ENCODE data around the gene MAFG. TPM values are rescaled to one million over a fixed set of nuclear protein-coding genes. Genes with fewer than 3 reads are reported as not detected.

The MAFG gene
- total and polyA plus RNA-seq, 8 donors: 2.3 to 30.4 (median 11.2) TPM

- Histone ChIP-seq H3K27ac (no peak overlapping the region), H3K4me1 (peaks cover 17 to 43% (median 34%) of the 10 kb centered on the region in 4 donors), H3K4me3 (no peak overlapping the region), H3K36me3 (peaks cover 0 to 8% (median 2%) of the 10 kb centered on the region in 4 donors), H3K27me3 (peaks cover 0 to 44% (median 6%) of the 10 kb centered on the region in 3 donors), H3K9me3 (no peaks in the 10 kb centered on the region)
- DNase-seq: no peak
- intact Hi-C loops (cut with DNase I; ENCODE audit: low total_unique reads): no loop called here
- no peak for TF ChIP-seq POLR2AphosphoS5 (IDR thresholded peaks at IDR 0.05)
- TF ChIP-seq EP300 (IDR thresholded peaks at IDR 0.05): no peak
- TF ChIP-seq CTCF (IDR thresholded peaks at IDR 0.05): no peak
- TF ChIP-seq POLR2A (IDR thresholded peaks at IDR 0.05): no peak
- 86 to 90% (median 88%) methylated on average over 5 to 14 of the region's 14 CpGs for WGBS, 5 donors
These were observed 5.7 kb upstream of the MAFG start for GRCh38 chr17:81933178-81933699.

- intact Hi-C loops (cut with DNase I; ENCODE audit: low total_unique reads): no loop called here
- Histone ChIP-seq H3K4me1 (peaks cover 22 to 40% (median 34%) of the 10 kb centered on the region in 4 donors), H3K27me3 (peaks cover 0 to 47% (median 6%) of the 10 kb centered on the region in 3 donors), H3K36me3 (peaks cover 0 to 8% (median 2%) of the 10 kb centered on the region in 4 donors), H3K4me3 (no peak overlapping the region), H3K27ac (no peak overlapping the region), H3K9me3 (no peaks in the 10 kb centered on the region)
- DNase-seq: no peak
- no peak for TF ChIP-seq CTCF (IDR thresholded peaks at IDR 0.05)
- 77 to 88% (median 87%) methylated on average over 9 of the region's 9 CpGs for WGBS, 5 donors
These were observed 4.9 kb upstream of the MAFG start for GRCh38 chr17:81932333-81932983.

GRCh38 chr17:81931557-81932332, 4.2 kb upstream of the MAFG start:
- Histone ChIP-seq H3K36me3 (peaks cover 0 to 8% (median 2%) of the 10 kb centered on the region in 4 donors), H3K9me3 (no peaks in the 10 kb centered on the region), H3K4me1 (peaks cover 16 to 36% (median 28%) of the 10 kb centered on the region in 4 donors), H3K27me3 (peaks cover 0 to 43% (median 6%) of the 10 kb centered on the region in 3 donors), H3K4me3 (no peak overlapping the region), H3K27ac (no peak overlapping the region)
- no peak for TF ChIP-seq POLR2AphosphoS5 (IDR thresholded peaks at IDR 0.05)
- no peak for TF ChIP-seq POLR2A (IDR thresholded peaks at IDR 0.05)
- no peak for TF ChIP-seq CTCF (IDR thresholded peaks at IDR 0.05)
- TF ChIP-seq EP300 (IDR thresholded peaks at IDR 0.05): no peak
- intact Hi-C loops (cut with DNase I; ENCODE audit: low total_unique reads): no loop called here
- DNase-seq: no peak
- WGBS, 5 donors: 29 to 36% (median 32%) methylated on average over 14 to 15 of the region's 15 CpGs; no CpG with 5 or more reads in 1 of the 5 donors

GRCh38 chr17:81931189-81931556, 3.6 kb upstream of the MAFG start:
- intact Hi-C loops (cut with DNase I; ENCODE audit: low total_unique reads): no loop called here

More at GRCh38 chr17:81931189-81931556, 3.6 kb upstream of the MAFG start:
- peaks cover 0 to 39% (median 6%) of the 10 kb centered on the region in 3 donors for H3K27me3 ChIP-seq
- WGBS, 5 donors: 57 to 70% (median 65%) methylated on average over 11 to 13 of the region's 13 CpGs
- H3K4me1 ChIP-seq: peaks cover 14 to 37% (median 25%) of the 10 kb centered on the region in 4 donors
- TF ChIP-seq POLR2A (IDR thresholded peaks at IDR 0.05) (no peak), EP300 (IDR thresholded peaks at IDR 0.05) (no peak), POLR2AphosphoS5 (IDR thresholded peaks at IDR 0.05) (no peak), CTCF (IDR thresholded peaks at IDR 0.05) (no peak)
- H3K27ac ChIP-seq: no peak overlapping the region
- H3K4me3 ChIP-seq: no peak overlapping the region
- peaks cover 0 to 8% (median 2%) of the 10 kb centered on the region in 4 donors for H3K36me3 ChIP-seq
- no peak for DNase-seq
- no peaks in the 10 kb centered on the region for H3K9me3 ChIP-seq
